ENCODE data around the gene TMTC1.

TMTC1 gene

GRCh38 chr12:29616664-29617406 lies 166.9 kb downstream of the TMTC1 start:
- TF ChIP-seq CTCF (IDR thresholded peaks at IDR 0.05; ENCODE audit: control extremely low read depth, extremely low read depth, low read depth, missing control alignments), result no peak
- no peak for DNase-seq (ENCODE audit: extremely low spot score)
- POLR2A ChIA-PET, result no interaction called here
- CTCF ChIA-PET, result no interaction called here

GRCh38 chr12:29614694-29615325 lies 168.9 kb downstream of the TMTC1 start:
- POLR2A ChIA-PET, result no interaction called here
- no peak for TF ChIP-seq CTCF (IDR thresholded peaks at IDR 0.05; ENCODE audit: control extremely low read depth, extremely low read depth, low read depth, missing control alignments)
- CTCF ChIA-PET, result interaction anchor here (1.6 kb wide), 1 partner anchor 25 kb away, joined by 3 read pairs; no protein-coding TSS in a partner anchor
- DNase-seq (ENCODE audit: extremely low spot score), result no peak

GRCh38 chr12:29612912-29613311 lies 170.8 kb downstream of the TMTC1 start:
- ChIA-PET POLR2A (no interaction called here), CTCF (no interaction called here)
- DNase-seq (ENCODE audit: extremely low spot score), result no peak
- no peak for TF ChIP-seq CTCF (IDR thresholded peaks at IDR 0.05; ENCODE audit: control extremely low read depth, extremely low read depth, low read depth, missing control alignments)

- DNase-seq (ENCODE audit: extremely low spot score), result no peak
- ChIA-PET POLR2A (no interaction called here), CTCF (no interaction called here)
- no peak for TF ChIP-seq CTCF (IDR thresholded peaks at IDR 0.05; ENCODE audit: control extremely low read depth, extremely low read depth, low read depth, missing control alignments)
These were observed 171.8 kb downstream of the TMTC1 start for GRCh38 chr12:29611906-29612305.

GRCh38 chr12:29610473-29611170 lies 173.1 kb downstream of the TMTC1 start:
- DNase-seq (ENCODE audit: extremely low spot score), result no peak
- CTCF ChIA-PET, result interaction anchor here (1.2 to 1.6 kb wide), 2 partner anchors 9 to 13 kb away, joined by 3 to 5 read pairs; no protein-coding TSS in a partner anchor
- no peak for TF ChIP-seq CTCF (IDR thresholded peaks at IDR 0.05; ENCODE audit: control extremely low read depth, extremely low read depth, low read depth, missing control alignments)
- POLR2A ChIA-PET, result no interaction called here

GRCh38 chr12:29609431-29610215 lies 174.1 kb downstream of the TMTC1 start:
- no peak for DNase-seq (ENCODE audit: extremely low spot score)
- TF ChIP-seq CTCF (IDR thresholded peaks at IDR 0.05; ENCODE audit: control extremely low read depth, extremely low read depth, low read depth, missing control alignments), result no peak
- ChIA-PET CTCF (interaction anchor here (1.2 to 2.2 kb wide), 3 partner anchors 8 to 14 kb away, joined by 3 to 10 read pairs (median 5); no protein-coding TSS in a partner anchor), POLR2A (no interaction called here)
